HepG2 (cell line): ENCODE results near the gene CEP83. TPM values are rescaled to one million over a fixed set of nuclear protein-coding genes. Genes with fewer than 3 reads are reported as not detected.

Source experiments
- ATAC-seq: fragments of 200-7000 bp; cut with Tn5 transposase; 3 replicates; pipeline ENCODE4 v1.9.1; 2020; ENCODE audit warnings: mild to moderate bottlenecking, moderate library complexity
- BruUV-seq: library from RNA; stranded (reverse); fragments of 400-500 nt; replicated peaks from 2 replicates; lab custom pipeline; 2021; lab: Mats Ljungman, UMichigan
- CTCF ChIA-PET: fragments of 300-600 bp; formaldehyde crosslinking; extraction: SDS; loops from one replicate; lab custom pipeline; 2021; ENCODE audit warnings: low total read pairs, inconsistent platforms, low intra/inter-chr PET ratio; lab: Yijun Ruan, JAX
- POLR2A ChIA-PET: fragments of 350-600 bp; sonication (Branson Sonifier 250); formaldehyde crosslinking; loops from one replicate; lab custom pipeline; 2020; ENCODE audit warnings: antibody characterized with exemption, inconsistent platforms; lab: Yijun Ruan, JAX
- DNase-seq: peaks from one replicate; pipeline ENCODE4 v3.0.0-alpha.2; 2015; ENCODE audit warnings: low spot score
- FAIRE-seq: peaks from 3 replicates; lab custom pipeline; 2011; peaks lifted over from hg19 to GRCh38; lab: Jason Lieb, UNC
- H2AFZ ChIP-seq: one replicate; pipeline ENCODE4 v1.6.1; 2011; ENCODE audit warnings: low read length, inconsistent platforms
- H3K27ac ChIP-seq: fragments of 300-600 bp; 3 replicates; pipeline ENCODE4 v1.8.0; 2011; ENCODE audit warnings: mixed run types, mild to moderate bottlenecking, mixed read lengths, low read length, inconsistent platforms; ENCODE audit not compliant: insufficient read depth; ENCODE audit errors: extremely low read length
- H3K27me3 ChIP-seq, 2 experiments: fragments of 200-600 bp in 1 of 2; 2 replicates in 1 of 2; 3 replicates in 1 of 2; pipeline versions ENCODE4 v1.6.0 to v1.8.0; 2011; ENCODE audit warnings: low read length in 2 of 2, mild to moderate bottlenecking in 2 of 2, moderate library complexity in 2 of 2, inconsistent platforms in 1 of 2; ENCODE audit not compliant: insufficient read depth in 2 of 2, control insufficient read depth in 1 of 2
- H3K36me3 ChIP-seq, 2 experiments: fragments of 200-600 bp in 1 of 2; replicated peaks in 1 of 2; 2 replicates in 1 of 2; 3 replicates in 1 of 2; pipeline versions ENCODE4 v1.5.1 to v1.8.0; 2011; ENCODE audit warnings: low read length in 2 of 2, inconsistent platforms in 1 of 2; ENCODE audit not compliant: insufficient read depth in 2 of 2, control insufficient read depth in 1 of 2
- H3K4me1 ChIP-seq: 2 replicates; pipeline ENCODE4 v1.5.1; 2012; ENCODE audit warnings: low read length, inconsistent platforms; ENCODE audit not compliant: insufficient read depth
- H3K4me2 ChIP-seq: 2 replicates; pipeline ENCODE4 v1.6.0; 2011; ENCODE audit warnings: low read depth, low read length, inconsistent platforms
- H3K4me3 ChIP-seq, 3 experiments: fragments of 200-600 bp in 1 of 3; sonication (generic), shearing (Covaris generic) in 1 of 3; replicated peaks in 1 of 3; 2 replicates each; pipeline ENCODE4 v1.5.1; 2011 to 2016; ENCODE audit warnings: low read length in 3 of 3, inconsistent platforms in 2 of 3, low read depth in 2 of 3, mild to moderate bottlenecking in 2 of 3, control low read depth in 1 of 3, mixed read lengths in 1 of 3; ENCODE audit not compliant: insufficient read depth in 1 of 3
- H3K79me2 ChIP-seq: one replicate; pipeline ENCODE4 v1.6.1; 2011; ENCODE audit warnings: low read length, inconsistent platforms; ENCODE audit not compliant: insufficient read depth
- H3K9ac ChIP-seq: 2 replicates; pipeline ENCODE4 v1.6.0; 2011; ENCODE audit warnings: mild to moderate bottlenecking, low read depth, low read length, inconsistent platforms; ENCODE audit not compliant: insufficient read depth
- H3K9me3 ChIP-seq: 2 replicates; pipeline ENCODE4 v1.5.1; 2012; ENCODE audit warnings: mild to moderate bottlenecking, low read length
- H4K20me1 ChIP-seq: 2 replicates; pipeline ENCODE4 v1.6.0; 2011; ENCODE audit warnings: inconsistent platforms, mild to moderate bottlenecking, low read length, moderate library complexity; ENCODE audit not compliant: insufficient read depth
- CREBL2 ChIP-seq: sonication (generic); formaldehyde crosslinking; IDR thresholded peaks from 2 replicates; pipeline ENCODE4 v1.8.1; 2023; ENCODE audit warnings: missing genetic modification reagents, mild to moderate bottlenecking, borderline replicate concordance
- DPF2 ChIP-seq: sonication (generic); formaldehyde crosslinking; IDR thresholded peaks from 2 replicates; pipeline ENCODE4 v1.4.0; 2020; ENCODE audit warnings: mild to moderate bottlenecking, low read depth, missing genetic modification reagents, borderline replicate concordance
- EEA1 ChIP-seq: sonication (generic); formaldehyde crosslinking; IDR thresholded peaks from 2 replicates; pipeline ENCODE4 v1.5.1; 2020; ENCODE audit warnings: mild to moderate bottlenecking, missing genetic modification reagents, borderline replicate concordance
- HMGA1 ChIP-seq: sonication (generic); formaldehyde crosslinking; conservative IDR thresholded peaks from 2 replicates; pipeline ENCODE4 v1.4.0; 2020; ENCODE audit warnings: missing genetic modification reagents
- LRRFIP1 ChIP-seq: sonication (generic); formaldehyde crosslinking; conservative IDR thresholded peaks from 2 replicates; pipeline ENCODE4 v1.4.0; 2020; ENCODE audit warnings: missing genetic modification reagents
- MXD1 ChIP-seq: sonication (generic); formaldehyde crosslinking; IDR thresholded peaks from 2 replicates; pipeline ENCODE4 v1.4.0; 2020; ENCODE audit warnings: mild to moderate bottlenecking, missing genetic modification reagents
- MYPOP ChIP-seq: sonication (generic); formaldehyde crosslinking; IDR thresholded peaks from 2 replicates; pipeline ENCODE4 v1.8.1; 2023; ENCODE audit warnings: mild to moderate bottlenecking, moderate library complexity, missing genetic modification reagents
- PBX2 ChIP-seq: IDR thresholded peaks from 2 replicates; pipeline ENCODE4 v1.6.1; 2016; ENCODE audit warnings: control low read depth
- PHF21A ChIP-seq: sonication (generic); formaldehyde crosslinking; IDR thresholded peaks from 2 replicates; pipeline ENCODE4 v1.5.0; 2020; ENCODE audit warnings: mild to moderate bottlenecking, missing genetic modification reagents
- TFDP2 ChIP-seq: sonication (generic); formaldehyde crosslinking; IDR thresholded peaks from 2 replicates; pipeline ENCODE4 v1.4.0; 2020; ENCODE audit warnings: missing genetic modification reagents
- ZNF101 ChIP-seq: sonication (generic); formaldehyde crosslinking; IDR thresholded peaks from 2 replicates; pipeline ENCODE4 v1.4.0; 2020; ENCODE audit warnings: mild to moderate bottlenecking, low read depth, missing genetic modification reagents, borderline replicate concordance
- ZNF260 ChIP-seq: sonication (generic); formaldehyde crosslinking; IDR thresholded peaks from 2 replicates; pipeline ENCODE4 v1.4.0; 2020; ENCODE audit warnings: missing genetic modification reagents, low read depth, mild to moderate bottlenecking, borderline replicate concordance
- ZNF263 ChIP-seq: sonication (generic); formaldehyde crosslinking; IDR thresholded peaks from 2 replicates; pipeline ENCODE4 v1.4.0; 2020; ENCODE audit warnings: missing genetic modification reagents
- ZNF383 ChIP-seq: sonication (generic); formaldehyde crosslinking; IDR thresholded peaks from 2 replicates; pipeline ENCODE4 v1.4.0; 2020; ENCODE audit warnings: missing genetic modification reagents, mild to moderate bottlenecking, borderline replicate concordance
- ZNF746 ChIP-seq: sonication (generic); formaldehyde crosslinking; IDR thresholded peaks from 2 replicates; pipeline ENCODE4 v1.8.0; 2022; ENCODE audit warnings: mild to moderate bottlenecking, missing genetic modification reagents
- ZNF775 ChIP-seq: sonication (generic); formaldehyde crosslinking; IDR thresholded peaks from 2 replicates; pipeline ENCODE4 v1.4.0; 2020; ENCODE audit warnings: missing genetic modification reagents, mild to moderate bottlenecking, moderate library complexity, borderline replicate concordance
- WGBS: methylation state at CpG from one replicate; pipeline ENCODE4 v1.1.6; 2017; ENCODE audit warnings: low lambda C conversion rate; 5-methylcytosine and 5-hydroxymethylcytosine counted together
- in situ Hi-C: cut with HindIII; loops from 2 replicates; pipeline ENCODE4 v1.10.0; 2017; ENCODE audit warnings: low pct_unique_long_range_greater_than_20kb; ENCODE audit not compliant: extremely low pct_ligation_motif_present
- intact Hi-C: fragments of 100-400 bp; cut with micrococcal nuclease; formaldehyde crosslinking; loops from one replicate; pipeline ENCODE4 v1.10.0; 2022; ENCODE audit not compliant: unreplicated experiment
- polyA plus RNA-seq, 8 experiments: library from polyadenylated mRNA; depleted of rRNA in 3 of 8; stranded (reverse) in 7 of 8; unstranded in 1 of 8; fragments of >200 nt; fragmentation: Illumina TruSeq in 4 of 8; extraction: Trizol in 4 of 8; gene quantifications; 2 replicates each; pipeline versions ENCODE4 v1.2.1 to v1.2.3, GENCODE V29; 2011 to 2016; ENCODE audit warnings: low read depth in 4 of 8, missing spikeins in 1 of 8, mixed read lengths in 1 of 8; ENCODE audit not compliant: insufficient read depth in 1 of 8
- total RNA-seq, 5 experiments: library from RNA; depleted of rRNA; stranded (reverse); fragments of >200 nt; fragmentation: Illumina TruSeq; extraction: Trizol; gene quantifications; 2 replicates each; pipeline ENCODE4 v1.2.3, GENCODE V29; 2016; ENCODE audit warnings: low read depth in 1 of 5

Gene CEP83
- total and polyA plus RNA-seq, 2 of the 13 experiments (the other 11 are each of a cell fraction or from before 2014, with no cell fraction given), result 6.2 to 19.2 TPM

- no peak for TF ChIP-seq MXD1 (CRISPR knock-in tag)
- TF ChIP-seq ZNF260, result no peak
- no peak for TF ChIP-seq CREBL2 (CRISPR knock-in tag)
- TF ChIP-seq, all 625 proteins: peak for 0
Observed at GRCh38 chr12:94261119-94261518, 198.5 kb downstream of the CEP83 start (continued).

- Histone ChIP-seq H3K27me3 (no peaks in the 10 kb centered on the region), H3K79me2 (no peaks in the 10 kb centered on the region), H3K36me3 (peaks cover 6 to 30% of the 10 kb centered on the region in 2 experiments; a peak in 4 of 5 replicates), H4K20me1 (no peaks in the 10 kb centered on the region), H3K27ac (no peak overlapping the region), H3K4me2 (no peak overlapping the region), H3K9me3 (no peaks in the 10 kb centered on the region), H3K9ac (no peak overlapping the region), H2AFZ (no peak overlapping the region), H3K4me3 (no peak overlapping the region), H3K4me1 (no peaks in the 10 kb centered on the region)
- no TSS peak for BruUV-seq
- FAIRE-seq (no peak), DNase-seq (no peak), ATAC-seq (no peak)
- POLR2A ChIA-PET, result interaction anchor here (0.7 kb wide), 1 partner anchor 10 kb away, joined by 4 read pairs; no protein-coding TSS in a partner anchor
- 97% methylated on average over 13 of the region's 13 CpGs for WGBS
- intact Hi-C loops, result no loop called here
- CTCF ChIA-PET, result no interaction called here
- in situ Hi-C loops, result no loop called here
- no peak for TF ChIP-seq HMGA1 (CRISPR knock-in tag)
- TF ChIP-seq ZNF101 (CRISPR knock-in tag), result no peak
- no peak for TF ChIP-seq LRRFIP1 (CRISPR knock-in tag)
- no peak for TF ChIP-seq ZNF383
- no peak for TF ChIP-seq TFDP2
- TF ChIP-seq MYPOP (CRISPR knock-in tag), result no peak
- TF ChIP-seq EEA1, result no peak
- TF ChIP-seq ZNF746 (CRISPR knock-in tag), result no peak
- no peak for TF ChIP-seq ZNF263
- no peak for TF ChIP-seq CREBL2 (CRISPR knock-in tag)
- TF ChIP-seq PHF21A (CRISPR knock-in tag), result no peak
- no peak for TF ChIP-seq PBX2 (CRISPR knock-in tag)
- TF ChIP-seq ZNF775 (CRISPR knock-in tag), result no peak
- TF ChIP-seq DPF2 (CRISPR knock-in tag), result no peak
Observed at GRCh38 chr12:94260717-94261116, 198.9 kb downstream of the CEP83 start.
